Endothelial cell of umbilical vein (primary cell): Measurements from ENCODE around the gene SOHLH1. TPM values are rescaled to one million over a fixed set of nuclear protein-coding genes. Genes with fewer than 3 reads are reported as not detected.

Experiments used
- BruUV-seq: library from RNA; stranded (reverse); fragments of 400-500 nt; replicated peaks from 2 replicates; lab custom pipeline; 2021; lab: Mats Ljungman, UMichigan
- CTCF ChIA-PET: fragments of 300-600, 350-600 bp; sonication (Branson Sonifier 250); formaldehyde crosslinking; loops from one replicate; lab custom pipeline; 2021; ENCODE audit warnings: antibody characterized with exemption, inconsistent platforms; lab: Charles Lee
- POLR2A ChIA-PET: fragments of 300-600, 350-600 bp; sonication (Branson Sonifier 250); formaldehyde crosslinking; loops from one replicate; lab custom pipeline; 2021; ENCODE audit warnings: antibody characterized with exemption, inconsistent platforms; lab: Charles Lee
- DNase-seq: peaks from one replicate; pipeline ENCODE4 v3.0.0-alpha.2; 2011; ENCODE audit warnings: low read depth, low spot score
- FAIRE-seq: peaks from 2 replicates; lab custom pipeline; 2011; peaks lifted over from hg19 to GRCh38; lab: Jason Lieb, UNC
- H2AFZ ChIP-seq: 2 replicates; pipeline ENCODE4 v1.6.0; 2012; ENCODE audit warnings: low read depth, low read length, control low read depth, inconsistent platforms
- H3K27ac ChIP-seq: 2 replicates; pipeline ENCODE4 v1.5.1; 2011; ENCODE audit warnings: low read depth, mild to moderate bottlenecking, control low read depth, low read length, moderate library complexity; ENCODE audit not compliant: insufficient read depth
- H3K27me3 ChIP-seq, 2 experiments: 2 replicates each; pipeline versions ENCODE4 v1.6.0 to v1.6.1; 2011; ENCODE audit warnings: low read length in 2 of 2, mixed read lengths in 1 of 2; ENCODE audit not compliant: control insufficient read depth in 2 of 2, insufficient read depth in 2 of 2
- H3K36me3 ChIP-seq, 2 experiments: 2 replicates in 1 of 2; 3 replicates in 1 of 2; pipeline ENCODE4 v1.5.1; 2011; ENCODE audit warnings: low read length in 2 of 2, mild to moderate bottlenecking in 1 of 2, moderate library complexity in 1 of 2; ENCODE audit not compliant: control insufficient read depth in 2 of 2, insufficient read depth in 2 of 2; ENCODE audit errors: extremely low read depth in 1 of 2
- H3K4me1 ChIP-seq: 3 replicates; pipeline ENCODE4 v1.5.1; 2011; ENCODE audit warnings: mild to moderate bottlenecking, low read length; ENCODE audit not compliant: control insufficient read depth, insufficient read depth; ENCODE audit errors: extremely low read depth
- H3K4me2 ChIP-seq: 2 replicates; pipeline ENCODE4 v1.6.1; 2011; ENCODE audit warnings: low read length, control low read depth, mixed read lengths; ENCODE audit not compliant: insufficient read depth
- H3K4me3 ChIP-seq, 3 experiments: fragments of 200-600 bp in 1 of 3; sonication (generic), shearing (Covaris generic) in 1 of 3; replicated peaks in 1 of 3; 2 replicates each; pipeline ENCODE4 v1.5.1; 2011 to 2016; ENCODE audit warnings: control low read depth in 3 of 3, low read length in 3 of 3, mild to moderate bottlenecking in 2 of 3, inconsistent platforms in 1 of 3, low read depth in 1 of 3, moderate library complexity in 1 of 3; ENCODE audit not compliant: insufficient read depth in 1 of 3
- H3K79me2 ChIP-seq: 2 replicates; pipeline ENCODE4 v1.6.0; 2012; ENCODE audit warnings: low read length, inconsistent platforms; ENCODE audit not compliant: control insufficient read depth, insufficient read depth
- H3K9ac ChIP-seq: replicated peaks from 2 replicates; pipeline ENCODE3; 2011; ENCODE audit warnings: low read length, control low read depth; ENCODE audit not compliant: insufficient read depth; ENCODE audit errors: extremely low read depth
- H3K9me1 ChIP-seq: replicated peaks from 3 replicates; pipeline ENCODE4 v1.6.0; 2011; ENCODE audit warnings: mild to moderate bottlenecking, low read length; ENCODE audit not compliant: control insufficient read depth, insufficient read depth; ENCODE audit errors: extremely low read depth
- H3K9me3 ChIP-seq: replicated peaks from 2 replicates; pipeline ENCODE4 v1.5.1; 2012; ENCODE audit warnings: low read length, inconsistent platforms; ENCODE audit not compliant: control insufficient read depth, insufficient read depth
- H4K20me1 ChIP-seq: replicated peaks from 2 replicates; pipeline ENCODE3; 2011; ENCODE audit warnings: mild to moderate bottlenecking, low read length; ENCODE audit not compliant: control insufficient read depth, insufficient read depth; ENCODE audit errors: extremely low read depth
- CTCF ChIP-seq, 2 donors: IDR thresholded peaks; 1 replicate in 1 of 2; 2 replicates in 1 of 2; pipeline ENCODE4 v1.5.1; 2011; ENCODE audit warnings: low read length in 2 of 2, mild to moderate bottlenecking in 2 of 2, moderate library complexity in 2 of 2, control low read depth in 1 of 2, inconsistent platforms in 1 of 2, low read depth in 1 of 2; ENCODE audit not compliant: insufficient read depth in 1 of 2; ENCODE audit errors: extremely low read depth in 1 of 2
- EZH2 ChIP-seq: IDR thresholded peaks from 2 replicates; pipeline ENCODE4 v1.6.1; 2012; ENCODE audit warnings: borderline replicate concordance, low read depth, mild to moderate bottlenecking, moderate library complexity, low read length, inconsistent platforms; ENCODE audit not compliant: severe bottlenecking
- FOS ChIP-seq: IDR thresholded peaks from 2 replicates; pipeline ENCODE4 v1.6.1; 2011; ENCODE audit warnings: mild to moderate bottlenecking, low read length, moderate library complexity, borderline replicate concordance; ENCODE audit not compliant: insufficient read depth
- GATA2 ChIP-seq: IDR thresholded peaks from 2 replicates; pipeline ENCODE4 v1.7.0; 2011; ENCODE audit warnings: low read depth, mild to moderate bottlenecking, moderate library complexity, mixed read lengths, low read length; ENCODE audit not compliant: insufficient read length, insufficient read depth
- JUN ChIP-seq: IDR thresholded peaks from 2 replicates; pipeline ENCODE4 v1.6.1; 2011; ENCODE audit warnings: borderline replicate concordance, low read depth; ENCODE audit not compliant: insufficient read length, insufficient read depth
- MAX ChIP-seq: IDR thresholded peaks from 2 replicates; pipeline ENCODE4 v1.6.1; 2011; ENCODE audit not compliant: insufficient read depth, insufficient read length
- MYC ChIP-seq: IDR thresholded peaks from one replicate; pipeline ENCODE4 v1.6.1; 2011; ENCODE audit warnings: mild to moderate bottlenecking, low read depth, low read length
- POLR2A ChIP-seq: IDR thresholded peaks from 2 replicates; pipeline ENCODE4 v1.6.1; 2012; ENCODE audit warnings: low read depth, mild to moderate bottlenecking, control low read depth, low read length
- POLR2AphosphoS5 ChIP-seq: IDR thresholded peaks from 2 replicates; pipeline ENCODE4 v1.6.1; 2012; ENCODE audit warnings: low read depth, mild to moderate bottlenecking, control low read depth, low read length, moderate library complexity; ENCODE audit not compliant: insufficient read depth
- dilution Hi-C: fragments of 300-500 bp; cut with MboI; formaldehyde crosslinking; loops from one replicate; pipeline ENCODE4 v1.15.0; 2019; ENCODE audit warnings: low sequenced_read_pairs; ENCODE audit not compliant: extremely low pct_ligation_motif_present
- intact Hi-C: fragments of 100-400 bp; cut with micrococcal nuclease; formaldehyde crosslinking; loops from one replicate; pipeline ENCODE4 v1.10.0; 2022
- polyA plus RNA-seq, 4 experiments: library from polyadenylated mRNA; depleted of rRNA in 3 of 4; stranded (reverse) in 3 of 4; unstranded in 1 of 4; fragments of >200 nt; gene quantifications; 2 replicates each; pipeline versions ENCODE4 v1.2.1 to v1.2.3, GENCODE V29; 2011 to 2012; ENCODE audit warnings: missing spikeins in 1 of 4
- total RNA-seq: library from RNA; stranded (reverse); gene quantifications from 2 replicates; pipeline ENCODE4 v1.2.3, GENCODE V29; 2021

SOHLH1 gene
- total and polyA plus RNA-seq, 2 donors (not counting 3 experiments of a cell fraction or from before 2014, with no cell fraction given): not detected

GRCh38 chr9:135693265-135693664, 6.0 kb downstream of the SOHLH1 start:
- Histone ChIP-seq H3K27me3 (no peaks in the 10 kb centered on the region), H3K4me3 (no peak overlapping the region), H3K79me2 (no peaks in the 10 kb centered on the region), H3K9me3 (no peaks in the 10 kb centered on the region), H3K4me2 (no peak overlapping the region), H3K9ac (no peak overlapping the region), H3K36me3 (no peaks in the 10 kb centered on the region), H4K20me1 (no peaks in the 10 kb centered on the region), H2AFZ (no peak overlapping the region), H3K27ac (no peak overlapping the region), H3K9me1 (no peaks in the 10 kb centered on the region), H3K4me1 (no peaks in the 10 kb centered on the region)
- dilution Hi-C loops (no loop called here), intact Hi-C loops (no loop called here)
- no peak for DNase-seq
- ChIA-PET POLR2A (no interaction called here), CTCF (interaction anchor here (0.6 to 1.0 kb wide), 2 partner anchors 90 to 1698 kb away, joined by 3 to 4 read pairs; no protein-coding TSS in a partner anchor)
- FAIRE-seq: no peak
- TF ChIP-seq FOS (no peak), GATA2 (no peak), JUN (no peak), POLR2AphosphoS5 (no peak), EZH2 (no peak), CTCF (IDR thresholded peaks at IDR 0.05; ENCODE audit: extremely low read depth in 1 of 2, insufficient read depth in 1 of 2, low read depth in 1 of 2, low read length in 2 of 2) (no peak), POLR2A (no peak), MAX (no peak), MYC (no peak)
- no TSS peak for BruUV-seq
